HepG2 (cell line): ENCODE results near the gene IRX5. TPM values are rescaled to one million over a fixed set of nuclear protein-coding genes. Genes with fewer than 3 reads are reported as not detected.

Experiments
- ATAC-seq: fragments of 200-7000 bp; cut with Tn5 transposase; 3 replicates; pipeline ENCODE4 v1.9.1; 2020; ENCODE audit warnings: mild to moderate bottlenecking, moderate library complexity
- BruUV-seq: library from RNA; stranded (reverse); fragments of 400-500 nt; replicated peaks from 2 replicates; lab custom pipeline; 2021; lab: Mats Ljungman, UMichigan
- CTCF ChIA-PET: fragments of 300-600 bp; formaldehyde crosslinking; extraction: SDS; loops from one replicate; lab custom pipeline; 2021; ENCODE audit warnings: low total read pairs, inconsistent platforms, low intra/inter-chr PET ratio; lab: Yijun Ruan, JAX
- POLR2A ChIA-PET: fragments of 350-600 bp; sonication (Branson Sonifier 250); formaldehyde crosslinking; loops from one replicate; lab custom pipeline; 2020; ENCODE audit warnings: antibody characterized with exemption, inconsistent platforms; lab: Yijun Ruan, JAX
- DNase-seq: peaks from one replicate; pipeline ENCODE4 v3.0.0-alpha.2; 2015; ENCODE audit warnings: low spot score
- FAIRE-seq: peaks from 3 replicates; lab custom pipeline; 2011; peaks lifted over from hg19 to GRCh38; lab: Jason Lieb, UNC
- H2AFZ ChIP-seq: one replicate; pipeline ENCODE4 v1.6.1; 2011; ENCODE audit warnings: low read length, inconsistent platforms
- H3K27ac ChIP-seq: fragments of 300-600 bp; 3 replicates; pipeline ENCODE4 v1.8.0; 2011; ENCODE audit warnings: mixed run types, mild to moderate bottlenecking, mixed read lengths, low read length, inconsistent platforms; ENCODE audit not compliant: insufficient read depth; ENCODE audit errors: extremely low read length
- H3K27me3 ChIP-seq, 2 experiments: fragments of 200-600 bp in 1 of 2; 2 replicates in 1 of 2; 3 replicates in 1 of 2; pipeline versions ENCODE4 v1.6.0 to v1.8.0; 2011; ENCODE audit warnings: low read length in 2 of 2, mild to moderate bottlenecking in 2 of 2, moderate library complexity in 2 of 2, inconsistent platforms in 1 of 2; ENCODE audit not compliant: insufficient read depth in 2 of 2, control insufficient read depth in 1 of 2
- H3K36me3 ChIP-seq, 2 experiments: fragments of 200-600 bp in 1 of 2; replicated peaks in 1 of 2; 2 replicates in 1 of 2; 3 replicates in 1 of 2; pipeline versions ENCODE4 v1.5.1 to v1.8.0; 2011; ENCODE audit warnings: low read length in 2 of 2, inconsistent platforms in 1 of 2; ENCODE audit not compliant: insufficient read depth in 2 of 2, control insufficient read depth in 1 of 2
- H3K4me1 ChIP-seq: 2 replicates; pipeline ENCODE4 v1.5.1; 2012; ENCODE audit warnings: low read length, inconsistent platforms; ENCODE audit not compliant: insufficient read depth
- H3K4me2 ChIP-seq: 2 replicates; pipeline ENCODE4 v1.6.0; 2011; ENCODE audit warnings: low read depth, low read length, inconsistent platforms
- H3K4me3 ChIP-seq, 3 experiments: fragments of 200-600 bp in 1 of 3; sonication (generic), shearing (Covaris generic) in 1 of 3; replicated peaks in 1 of 3; 2 replicates each; pipeline ENCODE4 v1.5.1; 2011 to 2016; ENCODE audit warnings: low read length in 3 of 3, inconsistent platforms in 2 of 3, low read depth in 2 of 3, mild to moderate bottlenecking in 2 of 3, control low read depth in 1 of 3, mixed read lengths in 1 of 3; ENCODE audit not compliant: insufficient read depth in 1 of 3
- H3K79me2 ChIP-seq: one replicate; pipeline ENCODE4 v1.6.1; 2011; ENCODE audit warnings: low read length, inconsistent platforms; ENCODE audit not compliant: insufficient read depth
- H3K9ac ChIP-seq: 2 replicates; pipeline ENCODE4 v1.6.0; 2011; ENCODE audit warnings: mild to moderate bottlenecking, low read depth, low read length, inconsistent platforms; ENCODE audit not compliant: insufficient read depth
- H3K9me3 ChIP-seq: 2 replicates; pipeline ENCODE4 v1.5.1; 2012; ENCODE audit warnings: mild to moderate bottlenecking, low read length
- H4K20me1 ChIP-seq: 2 replicates; pipeline ENCODE4 v1.6.0; 2011; ENCODE audit warnings: inconsistent platforms, mild to moderate bottlenecking, low read length, moderate library complexity; ENCODE audit not compliant: insufficient read depth
- ARID3A ChIP-seq: IDR thresholded peaks from 2 replicates; pipeline ENCODE4 v1.6.1; 2012; ENCODE audit warnings: low read depth, low read length, improper control_type of control experiment
- CEBPG ChIP-seq: IDR thresholded peaks from 2 replicates; pipeline ENCODE4 v1.6.1; 2016
- FIP1L1 ChIP-seq: fragments of 200-400 bp; formaldehyde crosslinking; IDR thresholded peaks from 2 replicates; pipeline ENCODE4 v1.6.1; 2018; ENCODE audit warnings: low read depth, mild to moderate bottlenecking, low read length, moderate library complexity, borderline replicate concordance; ENCODE audit not compliant: insufficient read depth
- MIER2 ChIP-seq: IDR thresholded peaks from 2 replicates; pipeline ENCODE4 v1.6.1; 2016; ENCODE audit warnings: missing biosample characterization, missing genetic modification reagents
- PHB2 ChIP-seq: fragments of 450-650 bp; IDR thresholded peaks from 2 replicates; pipeline ENCODE4 v1.6.1; 2018; ENCODE audit not compliant: partially characterized antibody
- POLR2A ChIP-seq, 2 experiments: IDR thresholded peaks; 2 replicates each; pipeline ENCODE4 v1.6.1; 2011; ENCODE audit warnings: low read depth in 2 of 2, low read length in 2 of 2, mild to moderate bottlenecking in 1 of 2, moderate library complexity in 1 of 2; ENCODE audit not compliant: insufficient read depth in 1 of 2
- TERF1 ChIP-seq: sonication (generic); formaldehyde crosslinking; IDR thresholded peaks from 2 replicates; pipeline ENCODE4 v1.8.0; 2022; ENCODE audit warnings: mild to moderate bottlenecking, missing genetic modification reagents, moderate library complexity
- U2AF1 ChIP-seq: fragments of 200-400 bp; formaldehyde crosslinking; optimal IDR thresholded peaks from 2 replicates; pipeline ENCODE3; 2017; ENCODE audit warnings: mild to moderate bottlenecking, low read depth, low read length
- U2AF2 ChIP-seq: fragments of 200-400 bp; formaldehyde crosslinking; IDR thresholded peaks from 2 replicates; pipeline ENCODE4 v1.6.1; 2017; ENCODE audit warnings: low read depth, mild to moderate bottlenecking, low read length
- ZBTB25 ChIP-seq: IDR thresholded peaks from 2 replicates; pipeline ENCODE4 v1.6.1; 2018; ENCODE audit warnings: missing genetic modification reagents
- ZHX1 ChIP-seq: sonication (generic); formaldehyde crosslinking; IDR thresholded peaks from 2 replicates; pipeline ENCODE4 v1.8.1; 2022; ENCODE audit warnings: low read depth, mild to moderate bottlenecking, missing genetic modification reagents
- ZNF335 ChIP-seq: sonication (generic); formaldehyde crosslinking; IDR thresholded peaks from 2 replicates; pipeline ENCODE4 v1.4.0; 2020; ENCODE audit warnings: missing genetic modification reagents
- ZNF362 ChIP-seq: sonication (generic); formaldehyde crosslinking; IDR thresholded peaks from 2 replicates; pipeline ENCODE4 v1.4.0; 2020; ENCODE audit warnings: missing genetic modification reagents, mild to moderate bottlenecking, borderline replicate concordance
- ZNF501 ChIP-seq: sonication (generic); formaldehyde crosslinking; IDR thresholded peaks from 2 replicates; pipeline ENCODE4 v1.5.1; 2020; ENCODE audit warnings: mild to moderate bottlenecking, moderate library complexity, missing genetic modification reagents
- ZNF629 ChIP-seq: sonication (generic); formaldehyde crosslinking; conservative IDR thresholded peaks from 2 replicates; pipeline ENCODE4 v1.5.0; 2020; ENCODE audit warnings: missing genetic modification reagents
- ZNF761 ChIP-seq: sonication (generic); formaldehyde crosslinking; conservative IDR thresholded peaks from 2 replicates; pipeline ENCODE4 v1.4.0; 2020; ENCODE audit warnings: mild to moderate bottlenecking, missing genetic modification reagents
- WGBS: methylation state at CpG from one replicate; pipeline ENCODE4 v1.1.6; 2017; ENCODE audit warnings: low lambda C conversion rate; 5-methylcytosine and 5-hydroxymethylcytosine counted together
- in situ Hi-C: cut with HindIII; loops from 2 replicates; pipeline ENCODE4 v1.10.0; 2017; ENCODE audit warnings: low pct_unique_long_range_greater_than_20kb; ENCODE audit not compliant: extremely low pct_ligation_motif_present
- intact Hi-C: fragments of 100-400 bp; cut with micrococcal nuclease; formaldehyde crosslinking; loops from one replicate; pipeline ENCODE4 v1.10.0; 2022; ENCODE audit not compliant: unreplicated experiment
- polyA plus RNA-seq, 8 experiments: library from polyadenylated mRNA; depleted of rRNA in 3 of 8; stranded (reverse) in 7 of 8; unstranded in 1 of 8; fragments of >200 nt; fragmentation: Illumina TruSeq in 4 of 8; extraction: Trizol in 4 of 8; gene quantifications; 2 replicates each; pipeline versions ENCODE4 v1.2.1 to v1.2.3, GENCODE V29; 2011 to 2016; ENCODE audit warnings: low read depth in 4 of 8, missing spikeins in 1 of 8, mixed read lengths in 1 of 8; ENCODE audit not compliant: insufficient read depth in 1 of 8
- total RNA-seq, 5 experiments: library from RNA; depleted of rRNA; stranded (reverse); fragments of >200 nt; fragmentation: Illumina TruSeq; extraction: Trizol; gene quantifications; 2 replicates each; pipeline ENCODE4 v1.2.3, GENCODE V29; 2016; ENCODE audit warnings: low read depth in 1 of 5

IRX5 gene
- total and polyA plus RNA-seq, 2 of the 13 experiments (the other 11 are each of a cell fraction or from before 2014, with no cell fraction given): not detected

- CTCF ChIA-PET: no interaction called here
- no peak overlapping the region for H3K4me3 ChIP-seq
- no peak for FAIRE-seq
Observed at GRCh38 chr16:54980821-54981220, 50.2 kb downstream of the IRX5 start.

More at GRCh38 chr16:54980821-54981220, 50.2 kb downstream of the IRX5 start:
- no TSS peak for BruUV-seq
- Histone ChIP-seq H3K36me3 (no peaks in the 10 kb centered on the region), H3K79me2 (no peaks in the 10 kb centered on the region), H3K27ac (no peak overlapping the region), H3K27me3 (peaks cover 2 to 15% of the 10 kb centered on the region in 2 experiments; a peak in 2 of 5 replicates), H3K4me2 (no peak overlapping the region), H4K20me1 (no peaks in the 10 kb centered on the region), H2AFZ (no peak overlapping the region), H3K9ac (no peak overlapping the region), H3K4me1 (no peaks in the 10 kb centered on the region), H3K9me3 (no peaks in the 10 kb centered on the region)
- POLR2A ChIA-PET: no interaction called here
- intact Hi-C loops (no loop called here), in situ Hi-C loops (no loop called here)
- TF ChIP-seq PHB2 (no peak), ZNF761 (no peak), TERF1 (CRISPR knock-in tag) (no peak), CEBPG (CRISPR knock-in tag) (no peak), ZNF501 (CRISPR knock-in tag) (no peak), ARID3A (no peak), ZHX1 (CRISPR knock-in tag) (no peak), FIP1L1 (no peak), ZBTB25 (CRISPR knock-in tag) (no peak), MIER2 (no peak), U2AF1 (no peak), ZNF629 (CRISPR knock-in tag) (no peak), POLR2A (IDR thresholded peaks at IDR 0.05; ENCODE audit: insufficient read depth in 1 of 2, low read depth in 2 of 2, low read length in 2 of 2) (no peak), U2AF2 (no peak), ZNF335 (CRISPR knock-in tag) (no peak), ZNF362 (CRISPR knock-in tag) (no peak)
- ATAC-seq (no peak), DNase-seq (no peak)
- no CpG with 5 or more reads among the region's 5 CpGs for WGBS
